SK-N-SH treated with all-trans-retinoic acid at 6 μM for 48 hours (cell line): Measurements from ENCODE around the gene GFM1.
A peak's percentile ranks its signal among the peaks of the same experiment; 100 is the strongest.
"Not testable (repeated sequence)": the region's sequence is repeated elsewhere in the genome, so short reads cannot be mapped to it uniquely, and the experiment has no call there.

ENCODE experiments used
- ATAC-seq: fragments of 200-7000 bp; cut with Tn5 transposase; 3 replicates; pipeline ENCODE4 v1.9.1; 2020; ENCODE audit warnings: mild to moderate bottlenecking, moderate library complexity
- ARNTL ChIP-seq: fragments of 450-650 bp; formaldehyde crosslinking; IDR thresholded peaks from 2 replicates; pipeline ENCODE4 v1.5.0; 2020; ENCODE audit warnings: low read depth, mild to moderate bottlenecking, moderate library complexity, borderline replicate concordance
- BACH2 ChIP-seq: fragments of 250-450 bp; sonication (Bioruptor Pico); IDR thresholded peaks from 2 replicates; pipeline ENCODE4 v1.9.0; 2021; ENCODE audit warnings: mild to moderate bottlenecking, borderline replicate concordance
- CSDC2 ChIP-seq: fragments of 250-450 bp; sonication (Bioruptor Pico); IDR thresholded peaks from 2 replicates; pipeline ENCODE4 v1.5.0; 2020; ENCODE audit warnings: mild to moderate bottlenecking, moderate library complexity
- GLIS3 ChIP-seq: fragments of 250-450 bp; sonication (Bioruptor Pico); IDR thresholded peaks from 2 replicates; pipeline ENCODE4 v1.5.0; 2020; ENCODE audit warnings: mild to moderate bottlenecking, moderate library complexity
- ISL1 ChIP-seq: fragments of 250-450 bp; sonication (Bioruptor Pico); IDR thresholded peaks from 2 replicates; pipeline ENCODE4 v2.1.2; 2022; ENCODE audit warnings: mild to moderate bottlenecking, moderate library complexity
- OSR1 ChIP-seq: fragments of 250-450 bp; sonication (Bioruptor Pico); IDR thresholded peaks from 2 replicates; pipeline ENCODE4 v1.8.0; 2022; ENCODE audit warnings: moderate library complexity, mild to moderate bottlenecking, inconsistent platforms
- PATZ1 ChIP-seq: fragments of 250-450 bp; sonication (Bioruptor Pico); IDR thresholded peaks from 2 replicates; pipeline ENCODE4 v1.8.0; 2020; ENCODE audit warnings: mild to moderate bottlenecking, moderate library complexity, borderline replicate concordance
- PPARA ChIP-seq: fragments of 250-450 bp; sonication (Bioruptor Pico); IDR thresholded peaks from 2 replicates; pipeline ENCODE4 v1.5.0; 2020; ENCODE audit warnings: mild to moderate bottlenecking, borderline replicate concordance
- RARB ChIP-seq: fragments of 250-450 bp; sonication (Bioruptor Pico); IDR thresholded peaks from 2 replicates; pipeline ENCODE4 v1.8.0; 2021; ENCODE audit warnings: mild to moderate bottlenecking, moderate library complexity
- SNAI2 ChIP-seq: fragments of 250-450 bp; sonication (Bioruptor Pico); IDR thresholded peaks from 2 replicates; pipeline ENCODE4 v1.5.0; 2020; ENCODE audit warnings: mild to moderate bottlenecking, moderate library complexity
- TCF4 ChIP-seq: fragments of 250-450 bp; sonication (Bioruptor Pico); IDR thresholded peaks from 2 replicates; pipeline ENCODE4 v1.8.0; 2021; ENCODE audit warnings: mild to moderate bottlenecking, moderate library complexity, borderline replicate concordance
- TOX ChIP-seq: fragments of 250-450 bp; sonication (Bioruptor Pico); IDR thresholded peaks from 2 replicates; pipeline ENCODE4 v1.8.0; 2021; ENCODE audit warnings: mild to moderate bottlenecking, moderate library complexity, borderline replicate concordance
- TSHZ2 ChIP-seq: fragments of 250-450 bp; sonication (Bioruptor Pico); IDR thresholded peaks from 2 replicates; pipeline ENCODE4 v1.5.0; 2020; ENCODE audit warnings: mild to moderate bottlenecking, moderate library complexity
- ZC3H10 ChIP-seq: fragments of 250-450 bp; sonication (Bioruptor Pico); IDR thresholded peaks from 2 replicates; pipeline ENCODE4 v1.5.1; 2021; ENCODE audit warnings: mild to moderate bottlenecking, moderate library complexity
- ZFP3 ChIP-seq: fragments of 250-450 bp; sonication (Bioruptor Pico); IDR thresholded peaks from 2 replicates; pipeline ENCODE4 v1.5.0; 2020; ENCODE audit warnings: mild to moderate bottlenecking, moderate library complexity
- ZFP30 ChIP-seq: fragments of 450-650 bp; formaldehyde crosslinking; IDR thresholded peaks from 2 replicates; pipeline ENCODE4 v1.5.0; 2022; ENCODE audit warnings: mild to moderate bottlenecking, moderate library complexity
- ZNF565 ChIP-seq: fragments of 450-650 bp; formaldehyde crosslinking; conservative IDR thresholded peaks from 2 replicates; pipeline ENCODE4 v1.5.0; 2020; ENCODE audit warnings: low read depth, mild to moderate bottlenecking, moderate library complexity
- ZNF70 ChIP-seq: fragments of 450-650 bp; formaldehyde crosslinking; IDR thresholded peaks from 2 replicates; pipeline ENCODE4 v1.5.0; 2020; ENCODE audit warnings: mild to moderate bottlenecking, moderate library complexity
- ZNF8 ChIP-seq: fragments of 450-650 bp; formaldehyde crosslinking; IDR thresholded peaks from 2 replicates; pipeline ENCODE4 v1.5.0; 2020; ENCODE audit warnings: mild to moderate bottlenecking, moderate library complexity
- TF ChIP-seq, protein P1 (sequence below): fragments of 250-450 bp; sonication (Bioruptor Pico); IDR thresholded peaks from 2 replicates; pipeline ENCODE4 v1.8.0; 2021; ENCODE audit warnings: low read depth, mild to moderate bottlenecking, moderate library complexity, borderline replicate concordance
- TF ChIP-seq, protein P2 (sequence below): fragments of 250-450 bp; sonication (Bioruptor Pico); IDR thresholded peaks from 2 replicates; pipeline ENCODE4 v1.5.1; 2020; ENCODE audit warnings: low read depth, mild to moderate bottlenecking, moderate library complexity

GFM1 gene

DNA sequence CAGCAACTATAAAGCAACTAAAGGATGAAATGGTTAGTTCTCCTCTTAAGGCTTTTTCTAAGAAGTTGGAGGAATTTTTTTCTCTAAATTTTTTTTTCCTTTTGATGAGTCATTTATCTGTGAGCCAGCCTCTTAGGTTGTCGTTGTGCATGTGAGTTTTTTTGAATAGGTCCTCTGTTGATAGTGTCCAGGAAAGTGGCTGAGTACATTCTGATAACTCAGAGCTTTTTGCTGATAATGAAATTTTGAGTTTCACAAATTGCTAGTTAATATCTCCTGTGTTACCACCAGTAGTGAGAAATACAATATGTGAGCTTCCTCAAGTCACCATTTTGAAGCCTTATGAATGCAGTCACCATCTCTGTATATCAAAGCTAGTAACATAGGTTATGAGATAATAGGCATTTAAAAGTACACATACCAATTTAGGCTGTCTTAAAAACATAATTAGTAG is 35.2 kb downstream of the GFM1 start:
- TF ChIP-seq CSDC2 (CRISPR knock-in tag) (no peak), ZC3H10 (no peak), ISL1 (CRISPR knock-in tag) (0 out of 2 replicates have a peak, but pooled peaks have one; percentile 20), ARNTL (CRISPR knock-in tag) (no peak), ZNF565 (no peak), OSR1 (CRISPR knock-in tag) (no peak)
- peak; percentile 76 for ATAC-seq

- ATAC-seq = no peak
- TF ChIP-seq OSR1 (CRISPR knock-in tag) (no peak), RARB (no peak), ZNF70 (CRISPR knock-in tag) (no peak), BACH2 (CRISPR knock-in tag) (no peak), TOX (CRISPR knock-in tag) (no peak)
Measured at GRCh38 chr3:158680861-158681260, 36.5 kb downstream of the GFM1 start.

DNA sequence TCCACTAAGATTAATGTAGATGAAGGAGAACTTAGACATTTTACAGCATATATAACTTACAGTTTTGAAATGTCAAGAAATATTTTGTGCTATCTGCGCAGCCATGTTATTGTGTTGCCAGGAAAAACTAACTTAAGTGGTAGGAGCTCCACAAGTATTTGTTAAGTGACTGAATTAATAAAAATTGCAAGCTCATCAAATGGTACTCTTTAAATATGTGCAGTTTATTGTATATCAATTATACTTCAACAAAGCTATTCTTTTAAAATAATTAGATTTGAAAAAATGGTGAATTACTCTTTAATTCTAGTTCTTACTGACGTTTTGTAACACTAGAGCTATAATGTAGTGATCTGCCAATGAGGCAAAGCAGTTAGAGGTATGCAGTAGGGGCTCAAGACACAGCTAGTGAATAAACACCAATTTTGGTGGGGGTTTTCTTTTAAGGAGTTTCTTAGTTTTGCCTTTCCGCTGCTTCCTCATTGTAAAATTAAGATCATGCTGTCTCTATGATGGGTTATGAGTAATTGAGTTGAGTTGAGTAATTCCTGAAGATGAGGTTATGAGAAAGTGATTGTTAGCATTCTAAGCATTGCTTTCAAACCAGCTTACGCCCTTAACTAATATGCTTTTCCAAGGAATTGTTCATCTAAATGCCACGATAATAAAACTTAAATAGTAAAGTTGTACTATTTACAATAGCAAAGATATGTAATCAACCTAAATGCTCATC is 39.1 kb downstream of the GFM1 start:
- ATAC-seq = no peak
- TF ChIP-seq ZNF565 (no peak), RARB (no peak), SNAI2 (no peak), CSDC2 (CRISPR knock-in tag) (no peak), GLIS3 (CRISPR knock-in tag) (no peak), PPARA (CRISPR knock-in tag) (no peak), ARNTL (CRISPR knock-in tag) (no peak), ZNF8 (CRISPR knock-in tag) (no peak), ZFP3 (CRISPR knock-in tag) (no peak), PATZ1 (CRISPR knock-in tag) (no peak)
- TF ChIP-seq, protein P1, sequence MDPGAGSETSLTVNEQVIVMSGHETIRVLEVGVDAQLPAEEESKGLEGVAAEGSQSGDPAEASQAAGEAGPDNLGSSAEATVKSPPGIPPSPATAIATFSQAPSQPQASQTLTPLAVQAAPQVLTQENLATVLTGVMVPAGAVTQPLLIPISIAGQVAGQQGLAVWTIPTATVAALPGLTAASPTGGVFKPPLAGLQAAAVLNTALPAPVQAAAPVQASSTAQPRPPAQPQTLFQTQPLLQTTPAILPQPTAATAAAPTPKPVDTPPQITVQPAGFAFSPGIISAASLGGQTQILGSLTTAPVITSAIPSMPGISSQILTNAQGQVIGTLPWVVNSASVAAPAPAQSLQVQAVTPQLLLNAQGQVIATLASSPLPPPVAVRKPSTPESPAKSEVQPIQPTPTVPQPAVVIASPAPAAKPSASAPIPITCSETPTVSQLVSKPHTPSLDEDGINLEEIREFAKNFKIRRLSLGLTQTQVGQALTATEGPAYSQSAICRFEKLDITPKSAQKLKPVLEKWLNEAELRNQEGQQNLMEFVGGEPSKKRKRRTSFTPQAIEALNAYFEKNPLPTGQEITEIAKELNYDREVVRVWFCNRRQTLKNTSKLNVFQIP (CRISPR knock-in tag) = no peak
- TF ChIP-seq, protein P2, sequence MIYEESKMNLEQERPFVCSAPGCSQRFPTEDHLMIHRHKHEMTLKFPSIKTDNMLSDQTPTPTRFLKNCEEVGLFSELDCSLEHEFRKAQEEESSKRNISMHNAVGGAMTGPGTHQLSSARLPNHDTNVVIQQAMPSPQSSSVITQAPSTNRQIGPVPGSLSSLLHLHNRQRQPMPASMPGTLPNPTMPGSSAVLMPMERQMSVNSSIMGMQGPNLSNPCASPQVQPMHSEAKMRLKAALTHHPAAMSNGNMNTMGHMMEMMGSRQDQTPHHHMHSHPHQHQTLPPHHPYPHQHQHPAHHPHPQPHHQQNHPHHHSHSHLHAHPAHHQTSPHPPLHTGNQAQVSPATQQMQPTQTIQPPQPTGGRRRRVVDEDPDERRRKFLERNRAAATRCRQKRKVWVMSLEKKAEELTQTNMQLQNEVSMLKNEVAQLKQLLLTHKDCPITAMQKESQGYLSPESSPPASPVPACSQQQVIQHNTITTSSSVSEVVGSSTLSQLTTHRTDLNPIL (CRISPR knock-in tag) = no peak

DNA sequence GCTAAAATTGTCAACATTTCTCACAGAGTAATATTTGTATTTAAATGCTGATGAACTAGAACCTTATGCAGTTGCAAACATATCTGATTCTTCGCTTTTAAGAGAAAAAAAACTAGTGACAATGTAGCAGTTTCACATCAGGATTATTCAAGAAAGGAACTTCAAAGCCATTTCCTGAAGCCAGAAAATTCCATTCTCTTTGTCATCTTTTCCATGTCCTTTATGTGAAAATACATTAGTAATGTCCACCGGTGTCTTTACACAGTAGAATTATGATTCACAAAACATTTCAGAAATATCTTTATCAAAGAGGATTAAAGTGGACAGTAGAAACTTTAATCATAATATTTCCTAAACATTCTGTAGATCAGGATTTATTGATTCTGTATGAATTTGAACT is 40.8 kb downstream of the GFM1 start:
- no peak for TF ChIP-seq GLIS3 (CRISPR knock-in tag)
- no peak for ATAC-seq

DNA sequence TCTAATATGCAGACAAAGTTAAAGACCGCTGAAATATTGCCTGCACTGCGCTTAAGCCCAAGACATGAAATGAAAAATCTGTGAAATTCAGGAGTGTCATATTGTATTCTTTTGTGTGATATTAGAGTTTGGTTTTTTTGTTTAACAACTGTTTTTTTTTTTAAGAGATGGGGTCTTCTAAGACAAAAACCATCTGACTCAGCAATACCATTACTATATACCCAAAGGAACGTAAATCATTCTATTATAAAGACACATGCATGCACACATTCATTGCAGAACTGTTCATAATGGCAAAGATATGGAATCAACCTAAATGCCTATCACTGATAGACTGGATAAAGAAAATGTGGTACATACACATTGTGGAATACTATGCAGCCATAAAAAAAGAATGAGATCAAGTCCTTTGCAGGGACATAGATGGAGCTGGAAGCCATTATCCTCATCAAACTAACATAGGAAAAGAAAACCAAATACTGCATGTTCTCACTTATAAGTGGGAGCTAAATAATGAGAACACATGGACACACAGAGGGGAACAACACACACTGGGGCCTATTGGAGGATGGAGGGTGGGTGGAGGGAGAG is 49.6 kb downstream of the GFM1 start:
- ATAC-seq = not testable (repeated sequence)

GRCh38 chr3:158696618-158697017 is 52.3 kb downstream of the GFM1 start:
- no peak for ATAC-seq
- TF ChIP-seq PATZ1 (CRISPR knock-in tag) (no peak), ZNF8 (CRISPR knock-in tag) (no peak), ZNF565 (no peak), ZFP30 (CRISPR knock-in tag) (no peak), ZNF70 (CRISPR knock-in tag) (no peak), CSDC2 (CRISPR knock-in tag) (no peak), TOX (CRISPR knock-in tag) (no peak), TSHZ2 (CRISPR knock-in tag) (no peak), GLIS3 (CRISPR knock-in tag) (no peak), OSR1 (CRISPR knock-in tag) (no peak), RARB (no peak), TCF4 (CRISPR knock-in tag) (no peak), ISL1 (CRISPR knock-in tag) (no peak), PPARA (CRISPR knock-in tag) (no peak)
